B cell (primary cell): ENCODE data around the gene P2RX3. TPM values are rescaled to one million over a fixed set of nuclear protein-coding genes. Genes with fewer than 3 reads are reported as not detected.

Source experiments
- ATAC-seq: fragments of 200-7000 bp; cut with Tn5 transposase; one replicate; pipeline ENCODE4 v1.10.0; 2021; ENCODE audit warnings: low read depth, mild to moderate bottlenecking, moderate number of reproducible peaks, moderate library complexity
- CTCF ChIA-PET: fragments of 350-600 bp; sonication (Branson Sonifier 250); formaldehyde crosslinking; loops from one replicate; lab custom pipeline; 2021; ENCODE audit warnings: antibody characterized with exemption, inconsistent platforms; lab: Charles Lee
- POLR2A ChIA-PET: fragments of 350-600 bp; sonication (Branson Sonifier 250); formaldehyde crosslinking; loops from one replicate; lab custom pipeline; 2021; ENCODE audit warnings: antibody characterized with exemption; lab: Charles Lee
- DNase-seq: peaks from one replicate; pipeline ENCODE4 v3.0.0; 2013
- H2AFZ ChIP-seq: 2 replicates; pipeline ENCODE4 v1.6.1; 2012; ENCODE audit warnings: mild to moderate bottlenecking, low read depth, low read length; ENCODE audit not compliant: insufficient read depth, poor library complexity, severe bottlenecking
- H3K27ac ChIP-seq, 2 donors: 1 replicate in 1 of 2; 2 replicates in 1 of 2; pipeline ENCODE4 v1.5.1; 2012 to 2013; ENCODE audit warnings: low read length in 2 of 2, mild to moderate bottlenecking in 2 of 2, moderate library complexity in 1 of 2
- H3K27me3 ChIP-seq, 4 experiments: fragments of 200-600 bp in 1 of 4; sonication (generic) in 1 of 4; replicated peaks in 1 of 4; 1 replicate in 2 of 4; 2 replicates in 2 of 4; pipeline versions ENCODE4 v1.6.1 to v1.7.0; 2013 to 2016; ENCODE audit warnings: low read length in 3 of 4, mild to moderate bottlenecking in 2 of 4, mixed read lengths in 1 of 4, moderate library complexity in 1 of 4; ENCODE audit not compliant: insufficient read depth in 4 of 4, control insufficient read depth in 3 of 4; ENCODE audit errors: control extremely low read depth in 1 of 4
- H3K36me3 ChIP-seq, 2 experiments: replicated peaks in 1 of 2; 1 replicate in 1 of 2; 2 replicates in 1 of 2; pipeline versions ENCODE4 v1.6.1 to v1.7.1; 2013; ENCODE audit warnings: low read length in 1 of 2; ENCODE audit not compliant: insufficient read depth in 2 of 2, control insufficient read depth in 1 of 2; ENCODE audit errors: control extremely low read depth in 1 of 2, extremely low read depth in 1 of 2
- H3K4me1 ChIP-seq, 2 donors: fragments of 200-600 bp in 1 of 2; sonication (generic) in 1 of 2; 1 replicate in 1 of 2; 2 replicates in 1 of 2; pipeline versions ENCODE4 v1.5.1 to v1.6.1; 2013 to 2017; ENCODE audit warnings: low read length in 2 of 2; ENCODE audit not compliant: control insufficient read depth in 2 of 2, insufficient read depth in 2 of 2
- H3K4me2 ChIP-seq: replicated peaks from 2 replicates; pipeline ENCODE3; 2012; ENCODE audit warnings: mild to moderate bottlenecking, low read depth, low read length; ENCODE audit not compliant: poor library complexity, severe bottlenecking
- H3K4me3 ChIP-seq, 5 experiments: fragments of 200-600 bp in 1 of 5; sonication (generic) in 1 of 5; 1 replicate in 3 of 5; 2 replicates in 2 of 5; pipeline versions ENCODE4 v1.5.1 to v1.7.0; 2011 to 2016; ENCODE audit warnings: low read length in 4 of 5, mild to moderate bottlenecking in 4 of 5, low read depth in 2 of 5, control low read depth in 1 of 5, moderate library complexity in 1 of 5; ENCODE audit not compliant: insufficient read depth in 1 of 5; ENCODE audit errors: control extremely low read depth in 1 of 5, extremely low read depth in 1 of 5
- H3K79me2 ChIP-seq: fragments of 200-600 bp; sonication (generic); one replicate; pipeline ENCODE4 v1.6.0; 2016; ENCODE audit warnings: low read length; ENCODE audit not compliant: control insufficient read depth, insufficient read depth
- H3K9ac ChIP-seq: fragments of 200-600 bp; sonication (generic); 2 replicates; pipeline ENCODE4 v1.6.1; 2017; ENCODE audit warnings: mild to moderate bottlenecking, low read length, moderate library complexity
- H3K9me3 ChIP-seq, 3 donors: one replicate each; pipeline versions ENCODE4 v1.6.1 to v1.7.1; 2013; ENCODE audit warnings: low read length in 2 of 3; ENCODE audit not compliant: control insufficient read depth in 2 of 3, insufficient read depth in 1 of 3; ENCODE audit errors: control extremely low read depth in 1 of 3
- H4K20me1 ChIP-seq: 2 replicates; pipeline ENCODE4 v1.6.0; 2012; ENCODE audit warnings: mild to moderate bottlenecking, low read length; ENCODE audit not compliant: insufficient read depth, control insufficient read depth, poor library complexity, severe bottlenecking
- H3K27ac Mint-ChIP-seq: one replicate; pipeline ENCODE4 v1.8.0; 2021; ENCODE audit warnings: mixed read lengths
- H3K27me3 Mint-ChIP-seq: one replicate; pipeline ENCODE4 v1.8.0; 2021; ENCODE audit warnings: mixed read lengths
- H3K4me1 Mint-ChIP-seq: one replicate; pipeline ENCODE4 v1.8.0; 2021; ENCODE audit warnings: mixed read lengths
- H3K4me3 Mint-ChIP-seq: one replicate; pipeline ENCODE4 v1.8.0; 2021; ENCODE audit warnings: mixed read lengths
- H3K9me3 Mint-ChIP-seq: one replicate; pipeline ENCODE4 v1.8.0; 2022; ENCODE audit warnings: mixed read lengths; ENCODE audit not compliant: insufficient read depth
- CTCF ChIP-seq: fragments of 200-600 bp; IDR thresholded peaks from one replicate; pipeline ENCODE4 v1.8.0; 2022; ENCODE audit warnings: antibody characterized with exemption, mild to moderate bottlenecking
- EZH2 ChIP-seq: IDR thresholded peaks from 2 replicates; pipeline ENCODE4 v1.6.1; 2012; ENCODE audit warnings: borderline replicate concordance, low read depth, mild to moderate bottlenecking, moderate library complexity, low read length; ENCODE audit not compliant: insufficient read depth, poor library complexity, severe bottlenecking
- WGBS: methylation state at CpG from one replicate; pipeline ENCODE4 v1.1.5; 2013; ENCODE audit warnings: missing lambda C conversion rate; ENCODE audit not compliant: insufficient coverage; 5-methylcytosine and 5-hydroxymethylcytosine counted together
- intact Hi-C: fragments of 100-400 bp; cut with micrococcal nuclease; formaldehyde crosslinking; loops from one replicate; pipeline ENCODE4 v1.10.0; 2022
- polyA plus RNA-seq: library from polyadenylated mRNA; depleted of rRNA; stranded (reverse); fragments of >200 nt; gene quantifications from 2 replicates; pipeline ENCODE4 v1.2.3, GENCODE V29; 2012
- total RNA-seq, 2 donors: library from RNA; stranded (reverse); fragments of 120-200 nt in 1 of 2; gene quantifications; 1 replicate in 1 of 2; 2 replicates in 1 of 2; pipeline versions ENCODE4 v1.2.3 to v1.2.4, GENCODE V29; 2013 to 2022

P2RX3 gene
- total and polyA plus RNA-seq, 2 donors (not counting 1 experiment from before 2014, with no cell fraction given): not detected

GRCh38 chr11:57368106-57368844 lies 30.1 kb downstream of the P2RX3 start:
- Histone ChIP-seq H3K4me2 (no peak overlapping the region), H3K36me3 (no peaks in the 10 kb centered on the region), H3K27ac (no peak overlapping the region), H2AFZ (no peak overlapping the region), H3K4me1 (no peaks in the 10 kb centered on the region), H3K27me3 (peaks cover 0 to 2% (median under 1%) of the 10 kb centered on the region in 4 experiments), H3K9me3 (no peaks in the 10 kb centered on the region), H3K9ac (no peak overlapping the region), H3K4me3 (no peak overlapping the region), H4K20me1 (no peaks in the 10 kb centered on the region), H3K79me2 (no peaks in the 10 kb centered on the region)
- ATAC-seq (no peak), DNase-seq (no peak)
- intact Hi-C loops: no loop called here
- 72% methylated on average over 11 of the region's 19 CpGs for WGBS
- Mint-ChIP-seq H3K4me1 (no peaks in the 10 kb centered on the region), H3K4me3 (no peak overlapping the region), H3K27me3 (peaks cover 14% of the 10 kb centered on the region), H3K9me3 (no peaks in the 10 kb centered on the region), H3K27ac (no peak overlapping the region)
- TF ChIP-seq EZH2 (no peak), CTCF (no peak)
- CTCF ChIA-PET: interaction anchor here (0.8 to 0.9 kb wide), 2 partner anchors 23 to 90 kb away, joined by 3 to 4 read pairs; no protein-coding TSS in a partner anchor
- POLR2A ChIA-PET: no interaction called here

GRCh38 chr11:57368845-57369232 lies 30.7 kb downstream of the P2RX3 start:
- DNase-seq (no peak), ATAC-seq (no peak)
- no peaks in the 10 kb centered on the region for H3K9me3 Mint-ChIP-seq
- Histone ChIP-seq H3K79me2 (no peaks in the 10 kb centered on the region), H3K4me1 (no peaks in the 10 kb centered on the region), H3K4me2 (no peak overlapping the region), H3K27me3 (no peaks in the 10 kb centered on the region), H3K36me3 (no peaks in the 10 kb centered on the region), H2AFZ (no peak overlapping the region), H3K9me3 (no peaks in the 10 kb centered on the region), H4K20me1 (no peaks in the 10 kb centered on the region), H3K9ac (no peak overlapping the region), H3K27ac (no peak overlapping the region), H3K4me3 (no peak overlapping the region)
- ChIA-PET CTCF (interaction anchor here (0.9 kb wide), 1 partner anchor 89 kb away, joined by 4 read pairs; no protein-coding TSS in a partner anchor), POLR2A (no interaction called here)
- no peaks in the 10 kb centered on the region for H3K4me1 Mint-ChIP-seq
- intact Hi-C loops: no loop called here
- no peak overlapping the region for H3K4me3 Mint-ChIP-seq
- H3K27ac Mint-ChIP-seq: no peak overlapping the region
- 77% methylated on average over 5 of the region's 5 CpGs for WGBS
- no peak for TF ChIP-seq CTCF
- peaks cover 11% of the 10 kb centered on the region for H3K27me3 Mint-ChIP-seq
